K562 (cell line): Measurements from ENCODE around the gene SAMD8. TPM values are rescaled to one million over a fixed set of nuclear protein-coding genes. Genes with fewer than 3 reads are reported as not detected.
A peak's percentile ranks its signal among the peaks of the same experiment; 100 is the strongest.

ENCODE experiments used
- ATAC-seq: fragments of 200-7000 bp; cut with Tn5 transposase; 3 replicates; pipeline ENCODE4 v1.9.1; 2020; ENCODE audit warnings: moderate library complexity
- BruUV-seq: library from RNA; stranded (reverse); fragments of 400-500 nt; replicated peaks from 2 replicates; lab custom pipeline; 2021; lab: Mats Ljungman, UMichigan
- CTCF ChIA-PET: fragments of 300-600 bp; formaldehyde crosslinking; extraction: SDS; loops from one replicate; lab custom pipeline; 2021; ENCODE audit warnings: low intra/inter-chr PET ratio; lab: Yijun Ruan, JAX
- POLR2A ChIA-PET: fragments of 300-600, 350-650 bp; sonication (Branson Sonifier 250); formaldehyde crosslinking; extraction: SDS; loops from one replicate; lab custom pipeline; 2021; ENCODE audit warnings: antibody characterized with exemption, inconsistent platforms; lab: Yijun Ruan, JAX
- DNase-seq, 4 experiments: peaks; one replicate each; pipeline versions ENCODE4 v3.0.0 to v3.0.0-alpha.2; 2011 to 2018; ENCODE audit warnings: low spot score in 3 of 4, mixed read lengths in 3 of 4; ENCODE audit errors: extremely low read depth in 1 of 4
- FAIRE-seq: peaks from 2 replicates; lab custom pipeline; 2011; peaks lifted over from hg19 to GRCh38; lab: Jason Lieb, UNC
- H2AFZ ChIP-seq: 2 replicates; pipeline ENCODE4 v1.6.0; 2011; ENCODE audit warnings: low read depth, low read length, control low read depth, inconsistent platforms
- H3K27ac ChIP-seq: fragments of 200-600 bp; 3 replicates; pipeline ENCODE4 v1.8.0; 2011; ENCODE audit warnings: low read depth, mild to moderate bottlenecking, control low read depth, inconsistent platforms, low read length, moderate library complexity, mixed read lengths; ENCODE audit errors: extremely low read depth
- H3K27me3 ChIP-seq, 2 experiments: fragments of 300-600 bp in 1 of 2; 2 replicates in 1 of 2; 3 replicates in 1 of 2; pipeline versions ENCODE4 v1.6.0 to v1.8.0; 2011; ENCODE audit warnings: inconsistent platforms in 2 of 2, low read length in 2 of 2, mild to moderate bottlenecking in 1 of 2, mixed read lengths in 1 of 2, moderate library complexity in 1 of 2; ENCODE audit not compliant: control insufficient read depth in 2 of 2, insufficient read depth in 2 of 2
- H3K36me3 ChIP-seq: fragments of 300-600 bp; 3 replicates; pipeline ENCODE4 v1.8.0; 2011; ENCODE audit warnings: mild to moderate bottlenecking, low read length, inconsistent platforms; ENCODE audit not compliant: control insufficient read depth, insufficient read depth
- H3K4me1 ChIP-seq, 2 experiments: fragments of 200-600 bp in 1 of 2; replicated peaks in 1 of 2; 2 replicates in 1 of 2; 3 replicates in 1 of 2; pipeline versions ENCODE4 v1.5.1 to v1.8.0; 2011; ENCODE audit warnings: inconsistent platforms in 2 of 2, low read length in 2 of 2, mild to moderate bottlenecking in 1 of 2, mixed read lengths in 1 of 2, moderate library complexity in 1 of 2; ENCODE audit not compliant: control insufficient read depth in 2 of 2, insufficient read depth in 2 of 2
- H3K4me2 ChIP-seq: 2 replicates; pipeline ENCODE4 v1.6.1; 2011; ENCODE audit warnings: low read length, control low read depth, inconsistent platforms, mixed read lengths; ENCODE audit not compliant: insufficient read depth
- H3K4me3 ChIP-seq: fragments of 200-600 bp; sonication (generic), shearing (Covaris generic); 2 replicates; pipeline ENCODE4 v1.5.1; 2016; ENCODE audit warnings: control low read depth, inconsistent platforms
- H3K79me2 ChIP-seq: fragments of 200-600 bp; 3 replicates; pipeline ENCODE4 v1.8.0; 2011; ENCODE audit warnings: low read length, inconsistent platforms; ENCODE audit not compliant: control insufficient read depth, insufficient read depth
- H3K9ac ChIP-seq, 2 experiments: 2 replicates each; pipeline versions ENCODE4 v1.6.0 to v1.6.1; 2011; ENCODE audit warnings: low read depth in 2 of 2, low read length in 2 of 2, control low read depth in 1 of 2, inconsistent platforms in 1 of 2, mild to moderate bottlenecking in 1 of 2, mixed read lengths in 1 of 2; ENCODE audit not compliant: insufficient read depth in 1 of 2
- H3K9me1 ChIP-seq: one replicate; pipeline ENCODE4 v1.6.0; 2011; ENCODE audit warnings: inconsistent platforms, mild to moderate bottlenecking, low read length, moderate library complexity; ENCODE audit not compliant: control insufficient read depth, insufficient read depth
- H3K9me3 ChIP-seq: replicated peaks from 2 replicates; pipeline ENCODE4 v1.5.1; 2011; ENCODE audit warnings: low read depth, low read length, inconsistent platforms; ENCODE audit not compliant: control insufficient read depth, insufficient read depth
- H4K20me1 ChIP-seq: replicated peaks from 2 replicates; pipeline ENCODE4 v1.6.1; 2011; ENCODE audit warnings: low read length, inconsistent platforms, mixed read lengths; ENCODE audit not compliant: control insufficient read depth, insufficient read depth
- ARHGAP35 ChIP-seq: fragments of 450-650 bp; IDR thresholded peaks from 2 replicates; pipeline ENCODE4 v1.6.1; 2018; ENCODE audit not compliant: partially characterized antibody
- BACH1 ChIP-seq: fragments of 200-800 bp; sonication (Bioruptor generic); IDR thresholded peaks from 2 replicates; pipeline ENCODE4 v1.6.1; 2016; ENCODE audit warnings: missing genetic modification characterization, missing compliant biosample characterization
- MTA3 ChIP-seq: fragments of 450-650 bp; formaldehyde crosslinking; IDR thresholded peaks from 2 replicates; pipeline ENCODE4 v1.6.1; 2017; ENCODE audit warnings: mild to moderate bottlenecking, borderline replicate concordance
- RBM25 ChIP-seq: fragments of 200-400 bp; formaldehyde crosslinking; IDR thresholded peaks from 2 replicates; pipeline ENCODE4 v1.6.1; 2018; ENCODE audit warnings: low read length, low read depth, moderate library complexity; ENCODE audit not compliant: severe bottlenecking
- SP1 ChIP-seq: sonication (generic); formaldehyde crosslinking; IDR thresholded peaks from 2 replicates; pipeline ENCODE4 v1.8.1; 2022; ENCODE audit warnings: mild to moderate bottlenecking, missing genetic modification reagents
- ZNF121 ChIP-seq: sonication (generic); formaldehyde crosslinking; conservative IDR thresholded peaks from 2 replicates; pipeline ENCODE4 v1.8.0; 2022; ENCODE audit warnings: missing genetic modification reagents
- ZNF707 ChIP-seq: fragments of 250-450 bp; sonication (Bioruptor Pico); conservative IDR thresholded peaks from 2 replicates; pipeline ENCODE4 v1.8.0; 2022; ENCODE audit warnings: inconsistent platforms, mild to moderate bottlenecking, moderate library complexity
- WGBS: fragments of 100-300 bp; shearing (Covaris generic); methylation state at CpG from one replicate; pipeline ENCODE4 v1.1.6; 2016; ENCODE audit warnings: low coverage, mixed read lengths; ENCODE audit not compliant: insufficient coverage; ENCODE audit errors: missing lambda C conversion rate; 5-methylcytosine and 5-hydroxymethylcytosine counted together
- in situ Hi-C: fragments of 300-500 bp; cut with MboI; formaldehyde crosslinking; loops from 4 replicates; pipeline ENCODE4 v1.15.0; 2018; ENCODE audit warnings: inconsistent platforms, mixed read lengths
- intact Hi-C: fragments of 100-400 bp; cut with micrococcal nuclease; formaldehyde crosslinking; loops from 2 replicates; pipeline ENCODE4 v1.14.2; 2022
- polyA plus RNA-seq, 8 experiments: library from polyadenylated mRNA; depleted of rRNA in 4 of 8; stranded (reverse) in 5 of 8; unstranded in 3 of 8; fragments of >200 nt; fragmentation: Nextera tagmentation in 2 of 8; fragmentation: Illumina TruSeq in 1 of 8; extraction: Ambion mirVana in 2 of 8; extraction: Trizol in 1 of 8; gene quantifications; 2 replicates each; pipeline versions ENCODE4 v1.2.1 to v1.2.3, GENCODE V29; 2011 to 2014; ENCODE audit warnings: inconsistent platforms in 1 of 8, missing spikeins in 1 of 8
- total RNA-seq, 7 experiments: library from RNA; depleted of rRNA in 6 of 7; stranded (reverse); fragments of >200 nt in 6 of 7; fragmentation: Illumina TruSeq in 2 of 7; extraction: Trizol in 2 of 7; gene quantifications; 2 replicates each; pipeline versions ENCODE4 v1.2.1 to v1.2.3, GENCODE V29; 2011 to 2021; ENCODE audit warnings: low replicate concordance in 1 of 7
- TF ChIP-seq, protein P1 (sequence below): fragments of 250-450 bp; sonication (Bioruptor Pico); IDR thresholded peaks from 2 replicates; pipeline ENCODE4 v1.8.0; 2022; ENCODE audit warnings: moderate library complexity, mild to moderate bottlenecking, inconsistent platforms
- TF ChIP-seq, protein P2 (sequence below): sonication (generic); formaldehyde crosslinking; IDR thresholded peaks from 2 replicates; pipeline ENCODE4 v1.8.1; 2023; ENCODE audit warnings: missing genetic modification reagents, mild to moderate bottlenecking, borderline replicate concordance

The SAMD8 gene
- total and polyA plus RNA-seq, 9 of the 15 experiments (the other 6 are each of a cell fraction or from before 2014, with no cell fraction given) = 2.7 to 16.1 (median 6.2) TPM

DNA sequence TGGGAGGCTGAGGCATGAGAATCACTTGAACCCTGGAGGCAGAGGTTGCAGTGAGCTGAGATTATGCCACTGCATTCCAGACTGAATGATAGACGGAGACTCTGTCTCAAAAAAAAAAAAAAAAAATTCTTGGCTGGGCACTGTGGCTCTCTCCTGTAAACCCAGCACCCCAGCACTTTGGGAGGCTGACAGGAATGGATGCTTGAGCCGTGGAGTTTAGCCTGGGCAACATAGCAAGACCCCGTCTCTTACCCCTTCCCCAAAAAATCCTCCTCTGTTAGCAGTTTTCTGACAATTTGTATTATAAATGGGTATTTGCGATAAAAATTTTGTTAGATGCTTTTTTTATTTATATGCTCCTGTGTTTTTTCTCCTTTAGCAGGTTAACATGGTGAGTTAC lies 11.0 kb downstream of the SAMD8 start:
- CTCF ChIA-PET = interaction anchor here (0.7 kb wide), 1 partner anchor 879 kb away, joined by 3 read pairs; no protein-coding TSS in a partner anchor
- Histone ChIP-seq H3K4me1 (no peaks in the 10 kb centered on the region; a peak in 4 of 5 replicates), H3K9ac (no peak overlapping the region), H3K27me3 (no peaks in the 10 kb centered on the region), H3K4me2 (no peak overlapping the region), H2AFZ (no peak overlapping the region), H3K9me3 (no peaks in the 10 kb centered on the region), H3K36me3 (peaks cover 5% of the 10 kb centered on the region; the same call in 2 of the 3 replicates), H4K20me1 (0 out of 2 replicates have a peak, but pooled peaks cover 3% of the 10 kb centered on the region), H3K79me2 (peaks cover 17% of the 10 kb centered on the region; the same call in 2 of the 3 replicates), H3K9me1 (peaks cover 3% of the 10 kb centered on the region), H3K4me3 (no peak overlapping the region), H3K27ac (no peak overlapping the region)
- WGBS = 86% methylated on average over 4 of the region's 4 CpGs
- POLR2A ChIA-PET = no interaction called here
- FAIRE-seq = no peak
- in situ Hi-C loops (no loop called here), intact Hi-C loops (no loop called here)
- ATAC-seq = no peak
- DNase-seq = no peak
- BruUV-seq = no TSS peak
- peak; percentile 51; the same call in 1 of the 2 replicates for TF ChIP-seq ZNF121
- TF ChIP-seq MTA3 = no peak
- peak; percentile 59 for TF ChIP-seq RBM25

DNA sequence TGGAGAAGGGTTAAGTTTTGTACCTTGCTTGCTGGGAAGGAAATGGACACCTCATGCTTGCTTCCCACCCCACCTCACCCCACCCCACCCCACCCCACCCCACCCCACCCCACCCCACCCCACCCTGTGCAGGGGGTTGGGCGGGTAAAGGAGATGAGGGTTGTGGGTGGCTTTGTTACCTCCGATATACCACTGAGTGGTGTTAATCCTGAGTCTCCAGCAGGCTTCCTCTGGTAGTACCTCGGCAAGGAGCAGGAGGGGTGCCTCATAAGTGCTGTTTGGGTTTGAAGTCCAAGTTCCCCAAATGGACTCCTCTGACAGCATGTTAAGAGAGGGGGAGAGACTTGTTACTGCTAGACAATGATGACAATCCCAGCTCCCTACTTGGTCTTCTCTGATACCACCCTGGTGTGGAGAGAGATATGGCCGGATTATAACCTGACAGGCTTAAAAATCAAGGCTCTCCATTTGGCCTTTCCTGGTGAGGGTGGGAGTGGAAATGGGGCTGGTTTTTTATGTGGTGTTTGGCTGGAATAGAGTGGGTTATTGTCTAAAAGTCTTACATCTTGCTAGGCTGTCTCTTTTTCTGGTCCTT lies 11.7 kb downstream of the SAMD8 start:
- peaks cover 3% of the 10 kb centered on the region for H3K9me1 ChIP-seq
- no TSS peak for BruUV-seq
- peaks cover 6% of the 10 kb centered on the region; the same call in 2 of the 3 replicates for H3K36me3 ChIP-seq
- no peak overlapping the region for H2AFZ ChIP-seq
- H3K27ac ChIP-seq = no peak overlapping the region
- in situ Hi-C loops = no loop called here
- H3K4me3 ChIP-seq = no peak overlapping the region
- peaks cover 17% of the 10 kb centered on the region; the same call in 2 of the 3 replicates for H3K79me2 ChIP-seq
- WGBS = 23% methylated on average over 4 of the region's 4 CpGs
- DNase-seq = peak in 2 of 4 experiments; percentile 26 to 45
- H3K9me3 ChIP-seq = no peaks in the 10 kb centered on the region
- CTCF ChIA-PET = no interaction called here
- H3K9ac ChIP-seq = peak overlapping the region in 1 of 2 experiments; percentile 69; a peak in 1 of 4 replicates
- FAIRE-seq = no peak
- peak; percentile 71 for ATAC-seq
- no peak overlapping the region for H3K4me2 ChIP-seq
- H3K27me3 ChIP-seq = no peaks in the 10 kb centered on the region
- POLR2A ChIA-PET = interaction anchor here (0.6 to 1.3 kb wide), 3 partner anchors 8 to 22 kb away, joined by 3 to 5 read pairs (median 4); no protein-coding TSS in a partner anchor
- intact Hi-C loops = no loop called here
- H3K4me1 ChIP-seq = no peaks in the 10 kb centered on the region; a peak in 4 of 5 replicates
- H4K20me1 ChIP-seq = 0 out of 2 replicates have a peak, but pooled peaks cover 3% of the 10 kb centered on the region
- no peak for TF ChIP-seq BACH1 (tag)
- no peak for TF ChIP-seq SP1 (CRISPR knock-in tag)
- TF ChIP-seq ARHGAP35 = no peak
- TF ChIP-seq, protein P1, sequence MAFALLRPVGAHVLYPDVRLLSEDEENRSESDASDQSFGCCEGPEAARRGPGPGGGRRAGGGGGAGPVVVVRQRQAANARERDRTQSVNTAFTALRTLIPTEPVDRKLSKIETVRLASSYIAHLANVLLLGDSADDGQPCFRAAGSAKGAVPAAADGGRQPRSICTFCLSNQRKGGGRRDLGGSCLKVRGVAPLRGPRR = no peak
- TF ChIP-seq ZNF707 (CRISPR knock-in tag) = no peak
- TF ChIP-seq, protein P2, sequence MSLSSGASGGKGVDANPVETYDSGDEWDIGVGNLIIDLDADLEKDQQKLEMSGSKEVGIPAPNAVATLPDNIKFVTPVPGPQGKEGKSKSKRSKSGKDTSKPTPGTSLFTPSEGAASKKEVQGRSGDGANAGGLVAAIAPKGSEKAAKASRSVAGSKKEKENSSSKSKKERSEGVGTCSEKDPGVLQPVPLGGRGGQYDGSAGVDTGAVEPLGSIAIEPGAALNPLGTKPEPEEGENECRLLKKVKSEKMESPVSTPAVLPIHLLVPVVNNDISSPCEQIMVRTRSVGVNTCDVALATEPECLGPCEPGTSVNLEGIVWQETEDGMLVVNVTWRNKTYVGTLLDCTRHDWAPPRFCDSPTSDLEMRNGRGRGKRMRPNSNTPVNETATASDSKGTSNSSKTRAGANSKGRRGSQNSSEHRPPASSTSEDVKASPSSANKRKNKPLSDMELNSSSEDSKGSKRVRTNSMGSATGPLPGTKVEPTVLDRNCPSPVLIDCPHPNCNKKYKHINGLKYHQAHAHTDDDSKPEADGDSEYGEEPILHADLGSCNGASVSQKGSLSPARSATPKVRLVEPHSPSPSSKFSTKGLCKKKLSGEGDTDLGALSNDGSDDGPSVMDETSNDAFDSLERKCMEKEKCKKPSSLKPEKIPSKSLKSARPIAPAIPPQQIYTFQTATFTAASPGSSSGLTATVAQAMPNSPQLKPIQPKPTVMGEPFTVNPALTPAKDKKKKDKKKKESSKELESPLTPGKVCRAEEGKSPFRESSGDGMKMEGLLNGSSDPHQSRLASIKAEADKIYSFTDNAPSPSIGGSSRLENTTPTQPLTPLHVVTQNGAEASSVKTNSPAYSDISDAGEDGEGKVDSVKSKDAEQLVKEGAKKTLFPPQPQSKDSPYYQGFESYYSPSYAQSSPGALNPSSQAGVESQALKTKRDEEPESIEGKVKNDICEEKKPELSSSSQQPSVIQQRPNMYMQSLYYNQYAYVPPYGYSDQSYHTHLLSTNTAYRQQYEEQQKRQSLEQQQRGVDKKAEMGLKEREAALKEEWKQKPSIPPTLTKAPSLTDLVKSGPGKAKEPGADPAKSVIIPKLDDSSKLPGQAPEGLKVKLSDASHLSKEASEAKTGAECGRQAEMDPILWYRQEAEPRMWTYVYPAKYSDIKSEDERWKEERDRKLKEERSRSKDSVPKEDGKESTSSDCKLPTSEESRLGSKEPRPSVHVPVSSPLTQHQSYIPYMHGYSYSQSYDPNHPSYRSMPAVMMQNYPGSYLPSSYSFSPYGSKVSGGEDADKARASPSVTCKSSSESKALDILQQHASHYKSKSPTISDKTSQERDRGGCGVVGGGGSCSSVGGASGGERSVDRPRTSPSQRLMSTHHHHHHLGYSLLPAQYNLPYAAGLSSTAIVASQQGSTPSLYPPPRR (CRISPR knock-in tag) = no peak
